Nucleus accumbens (tissue), 56 donors: ENCODE data around the gene C6.
"Not testable (repeated sequence)": the region's sequence is repeated elsewhere in the genome, so short reads cannot be mapped to it uniquely, and the experiment has no call there.

Experiments
- DNase-seq, 56 donors: peaks; one replicate each; lab custom pipeline; 2025; lab: John Stamatoyannopoulos, UW

The C6 gene

DNA sequence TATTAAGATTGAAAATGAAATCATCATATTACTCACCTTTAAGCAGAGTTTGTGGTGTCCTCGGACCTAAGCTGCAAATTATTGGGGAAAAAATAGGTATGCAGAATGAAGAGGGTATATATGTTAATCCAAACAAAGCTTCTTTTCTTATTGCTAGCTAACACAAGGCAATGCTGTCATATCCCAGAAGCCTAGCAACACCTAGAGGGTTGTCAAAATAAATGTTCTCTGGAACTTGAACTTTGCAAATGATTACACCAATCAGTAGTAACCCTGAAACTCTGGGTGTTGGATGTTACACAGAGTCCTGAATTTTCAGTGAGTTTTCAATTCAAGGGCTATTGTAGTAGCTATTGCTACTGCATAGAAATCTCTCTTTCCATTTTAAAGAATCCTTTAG is at the start of gene C6:
TSS of gene C6 (minus strand) at position 193 of the 400 bp plus-strand sequence. CDS start 10,302 bp downstream, outside the sequence.
- DNase-seq = no peak

DNA sequence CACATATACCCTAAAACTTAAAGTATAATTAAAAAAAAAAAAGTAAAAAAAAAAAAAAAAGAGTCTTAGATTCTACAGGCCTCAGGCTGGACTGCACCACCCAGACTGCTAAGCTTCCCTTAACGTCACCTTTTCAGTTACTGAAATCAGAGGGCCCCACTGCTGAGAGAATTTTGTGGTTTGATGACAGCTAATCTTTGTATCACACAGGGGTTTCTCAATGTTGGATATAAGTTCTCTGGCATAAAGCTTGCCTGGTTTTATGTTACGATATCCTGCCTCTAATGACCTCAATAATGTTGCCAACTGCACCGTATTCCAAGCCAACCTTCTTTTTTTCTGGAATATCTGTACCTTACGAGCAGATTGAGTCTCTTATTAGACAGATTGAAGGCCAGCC is 43.1 kb upstream of the C6 start:
- DNase-seq = no peak

DNA sequence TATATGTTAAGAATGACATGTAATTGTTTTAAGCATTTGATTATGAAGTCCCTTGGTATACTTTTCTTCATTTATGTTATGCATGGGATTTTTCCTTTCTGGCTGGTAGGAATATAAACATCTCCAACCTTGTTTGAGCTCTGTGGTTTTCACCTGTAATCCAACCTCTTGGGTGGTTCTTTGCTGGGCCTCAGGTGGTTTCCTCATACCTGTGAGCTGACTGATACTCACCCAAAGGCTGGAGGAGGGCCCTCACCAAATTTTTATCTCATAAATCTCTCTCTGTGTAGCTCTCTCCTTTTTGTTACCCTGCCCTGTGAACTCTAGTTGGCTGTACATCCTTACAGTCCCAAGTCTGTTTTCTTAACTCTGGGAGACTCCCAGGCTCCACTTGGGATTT is 39.8 kb upstream of the C6 start:
- no peak for DNase-seq

DNA sequence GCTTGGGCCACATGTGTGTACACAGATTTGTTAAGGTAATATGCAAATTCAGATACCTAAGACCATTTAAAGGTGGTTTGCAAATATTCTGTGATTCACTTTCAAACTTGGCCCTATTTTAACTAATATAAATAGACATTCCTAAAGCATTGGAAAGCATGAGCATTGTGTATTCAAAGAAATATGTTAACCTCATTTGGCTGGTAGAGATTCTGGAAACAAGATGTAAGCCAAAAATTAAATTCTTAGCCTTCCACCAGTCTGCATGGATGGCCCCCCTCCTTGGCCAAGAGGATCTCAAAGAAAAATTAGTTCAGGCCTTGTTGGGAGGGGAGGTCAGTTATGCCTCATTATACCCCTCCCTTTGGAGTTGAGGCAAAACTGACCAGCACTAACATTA is 38.7 kb upstream of the C6 start:
- DNase-seq = no peak

DNA sequence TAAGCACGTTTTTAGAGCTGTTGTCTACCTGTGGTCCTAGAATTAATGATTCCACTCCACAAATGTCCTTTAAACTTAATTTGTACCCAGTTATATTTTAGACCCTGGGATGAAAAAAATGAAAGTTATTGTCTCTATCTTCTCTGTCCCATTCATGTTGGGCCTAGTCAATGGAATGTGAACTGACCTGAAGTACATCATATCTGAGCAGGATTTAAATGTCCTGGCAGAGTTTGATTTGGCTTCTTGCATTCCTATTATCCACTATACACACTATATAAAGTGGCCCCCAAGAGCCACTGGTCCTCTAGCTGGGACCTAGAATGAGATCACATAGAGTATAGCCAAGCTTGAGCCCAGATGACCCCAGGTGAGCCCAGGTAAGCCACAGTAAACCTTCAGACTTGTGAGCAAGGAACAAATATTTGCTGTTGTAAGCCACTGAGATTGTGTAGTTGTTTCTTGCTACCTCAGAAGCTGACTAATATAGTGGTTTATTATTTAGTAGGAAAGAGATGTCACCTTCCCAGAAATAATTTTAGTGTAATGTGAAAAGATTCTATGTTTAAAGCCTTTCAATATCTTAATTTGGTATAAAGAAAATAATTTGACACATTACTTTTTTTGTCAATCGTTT is 37.1 kb upstream of the C6 start:
- no peak for DNase-seq

DNA sequence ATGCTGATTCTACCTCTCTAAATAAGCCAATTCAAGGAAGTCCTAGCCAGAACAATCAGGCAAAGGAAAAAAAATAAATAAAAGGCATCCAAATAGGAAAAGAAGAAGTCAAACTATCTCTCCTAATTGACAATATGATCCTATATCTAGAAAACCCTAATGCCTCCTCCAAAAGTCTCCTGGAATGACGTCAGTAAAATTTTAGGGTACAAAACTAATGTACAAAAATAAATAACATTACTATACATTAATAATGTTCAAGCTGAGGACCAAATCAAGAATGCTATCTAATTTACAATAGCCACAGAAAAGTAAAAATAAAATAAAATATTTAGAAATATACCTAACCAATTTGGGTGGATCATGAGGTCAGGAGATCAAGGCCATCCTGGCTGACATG is 33.8 kb upstream of the C6 start:
- no peak for DNase-seq

DNA sequence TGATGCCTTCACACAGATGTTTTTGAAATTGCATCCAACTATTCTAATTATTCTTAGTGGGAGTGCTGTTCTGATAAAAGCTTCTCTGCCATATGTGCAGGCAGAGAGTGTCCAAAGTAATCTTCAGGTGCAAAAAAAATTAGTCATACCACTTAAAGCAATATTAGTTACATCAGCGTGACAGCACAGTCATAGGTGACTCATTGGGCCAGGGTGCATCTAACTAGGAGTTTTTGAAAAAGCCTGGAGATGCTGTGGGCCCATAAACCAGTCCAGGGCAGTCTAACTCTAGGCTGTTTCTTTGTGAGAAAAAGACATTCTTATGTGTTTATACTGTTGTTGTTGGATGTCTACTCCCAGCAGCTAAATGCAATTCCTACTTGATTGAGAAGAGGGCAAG is 33.0 kb upstream of the C6 start:
- DNase-seq = peak in 8 of 56 donors; percentile 0 to 36 (median 6)

DNA sequence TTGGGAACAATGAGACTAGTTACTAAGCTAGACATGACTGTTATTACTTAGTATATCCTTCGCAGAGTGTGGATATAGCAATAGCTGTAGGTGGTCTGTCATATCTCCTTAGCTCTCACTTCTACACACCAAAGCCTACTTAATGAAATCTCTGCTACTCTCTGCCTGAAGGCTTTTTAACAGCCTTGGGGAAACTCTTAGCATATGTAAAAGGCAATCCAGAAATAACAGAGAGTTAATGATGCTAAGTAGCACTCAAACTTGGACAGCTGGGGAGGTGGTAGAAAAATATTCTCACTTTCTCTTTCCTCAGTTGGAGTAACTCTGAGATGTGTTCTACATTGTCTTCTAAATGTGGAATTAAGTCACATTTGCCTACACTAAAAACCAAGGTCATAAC is 30.2 kb upstream of the C6 start:
- no peak for DNase-seq

DNA sequence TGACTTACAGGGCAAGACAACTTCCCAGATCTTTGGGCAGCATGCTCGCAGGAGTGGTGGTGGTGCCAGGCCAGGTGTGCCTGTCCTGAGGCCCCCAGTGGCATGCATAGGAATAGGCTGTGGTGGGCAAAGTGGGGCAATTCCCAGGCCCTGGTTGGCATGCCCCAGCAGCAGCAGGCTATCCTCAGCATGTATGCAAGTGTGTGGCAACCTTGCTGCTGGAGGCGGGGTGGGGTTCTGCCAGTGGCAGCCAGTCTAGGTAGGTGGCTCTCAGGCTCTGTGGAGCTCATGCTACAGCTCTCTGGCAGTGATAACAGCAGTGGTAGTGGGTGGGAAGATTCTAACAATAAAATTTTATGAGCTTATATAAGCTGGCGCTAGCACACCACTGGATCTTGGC is 27.7 kb upstream of the C6 start:
- DNase-seq = no peak

DNA sequence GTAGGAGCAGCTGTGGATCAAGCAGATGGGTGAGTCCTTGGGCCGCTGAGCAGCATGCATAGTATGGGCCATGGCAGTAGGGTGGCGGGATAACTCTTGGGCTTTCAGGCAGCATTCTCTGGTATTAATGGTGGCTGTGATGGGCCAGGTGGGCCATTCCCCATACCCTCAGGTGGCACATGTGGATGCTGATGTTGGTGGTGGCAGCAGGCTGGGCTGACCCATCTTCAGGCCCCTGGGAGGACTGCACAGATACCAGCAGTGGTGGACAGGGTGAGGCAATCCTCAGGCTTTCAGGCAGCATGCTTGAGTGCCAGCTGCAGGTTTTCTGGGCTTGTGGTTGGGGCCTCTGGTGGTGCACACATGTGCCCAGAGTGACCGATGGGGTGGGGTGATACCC is 27.1 kb upstream of the C6 start:
- no peak for DNase-seq

DNA sequence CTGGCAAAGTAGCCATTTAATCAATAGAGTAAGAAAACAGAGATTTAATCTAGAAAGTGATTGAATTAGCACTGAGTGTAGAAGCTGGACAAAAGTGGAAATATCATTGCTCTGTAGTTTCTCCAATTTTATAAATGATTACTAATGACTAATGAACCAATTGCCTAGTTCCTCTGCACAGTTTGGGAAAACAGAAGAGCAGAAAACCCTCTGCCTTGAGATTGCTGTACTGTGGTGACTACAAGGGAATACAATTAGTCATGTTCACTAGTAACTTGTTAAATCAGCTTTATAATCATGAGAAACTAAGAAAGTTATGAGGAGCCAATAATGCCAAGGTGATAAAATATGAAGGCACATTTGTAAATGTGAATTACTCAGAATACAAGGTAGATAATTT is 21.1 kb upstream of the C6 start:
- no peak for DNase-seq

DNA sequence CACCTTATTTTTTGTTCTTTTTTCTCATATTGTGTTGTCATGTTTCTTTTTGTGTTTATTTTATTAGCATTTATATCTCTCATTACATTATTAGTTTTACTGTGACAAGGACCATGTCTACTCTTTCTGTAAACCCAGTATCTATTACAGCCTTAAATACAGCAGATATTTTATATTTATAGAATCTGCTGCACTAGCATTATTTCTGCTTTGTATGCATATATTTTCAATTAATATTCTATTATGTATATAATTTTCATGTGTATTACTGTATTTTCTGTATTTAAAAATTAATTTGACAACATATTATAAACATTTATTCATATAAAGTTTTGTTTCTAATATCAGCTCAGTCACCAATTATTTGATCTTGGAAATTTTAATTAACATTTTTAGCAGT is 19.5 kb upstream of the C6 start:
- DNase-seq = no peak

DNA sequence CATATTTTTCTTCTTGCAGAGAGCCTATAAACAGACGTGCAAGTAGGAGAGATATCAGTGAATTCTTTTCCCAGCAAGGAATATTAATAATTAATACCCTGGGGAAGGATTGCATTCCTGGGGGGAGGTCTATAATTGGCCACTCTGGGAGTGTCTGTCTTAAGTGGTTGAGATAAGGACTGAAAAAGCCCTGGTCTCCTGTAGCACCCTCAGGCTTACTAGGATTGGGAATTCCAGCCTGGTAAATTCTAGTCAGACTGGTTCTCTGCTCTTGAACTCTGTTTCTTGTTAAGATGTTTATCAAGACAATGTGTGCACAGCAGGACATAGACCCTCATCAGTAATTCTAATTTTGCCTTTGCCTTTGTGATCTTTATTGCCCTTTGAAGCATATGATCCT is 16.9 kb upstream of the C6 start:
- not testable (repeated sequence) for DNase-seq

DNA sequence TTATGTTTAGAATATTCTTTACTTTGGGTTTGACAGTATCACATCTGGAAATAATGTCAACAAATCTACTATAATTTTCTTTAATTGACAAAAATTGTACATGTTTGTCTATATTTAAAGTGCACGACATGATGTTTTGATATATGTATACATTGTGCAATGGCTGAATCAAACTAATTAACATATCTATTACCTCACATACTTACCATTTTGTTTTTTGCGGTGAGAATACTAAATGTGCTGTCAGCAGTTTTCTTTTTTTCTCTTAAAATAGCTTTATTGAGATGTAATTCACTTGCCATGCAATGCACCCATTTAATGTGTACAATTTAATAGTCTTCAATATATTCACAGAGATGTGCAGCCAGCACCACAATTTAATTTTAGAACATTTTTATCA is 10.6 kb upstream of the C6 start:
- no peak for DNase-seq

DNA sequence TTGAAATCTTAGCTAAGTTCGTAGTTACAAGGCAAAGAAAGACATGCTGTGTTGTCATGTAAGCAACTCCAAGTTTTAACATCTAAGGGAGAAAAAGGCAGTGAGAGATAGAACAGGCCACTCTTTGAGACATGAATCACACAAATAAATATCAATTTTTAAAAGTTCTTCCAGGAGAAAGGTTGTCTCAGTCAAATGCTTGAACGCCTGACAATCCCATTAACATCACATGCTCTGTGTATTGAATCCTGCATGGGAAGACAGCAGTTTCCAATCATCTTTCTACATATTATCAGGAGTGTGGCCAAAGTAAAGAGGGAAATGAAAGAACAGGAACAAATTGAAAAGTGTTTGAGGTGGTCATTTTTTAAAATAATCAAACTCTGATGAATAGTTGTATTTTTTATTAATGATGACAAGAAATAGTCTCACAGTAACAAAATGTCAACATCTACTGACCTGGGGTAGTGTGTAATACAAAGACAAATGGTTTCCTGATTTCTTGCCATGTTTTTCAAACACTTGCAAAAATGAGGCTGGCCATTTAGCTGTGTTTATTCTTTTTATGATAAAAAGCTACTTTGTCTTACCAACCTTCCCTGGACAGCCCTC is 6.4 kb upstream of the C6 start:
- no peak for DNase-seq

DNA sequence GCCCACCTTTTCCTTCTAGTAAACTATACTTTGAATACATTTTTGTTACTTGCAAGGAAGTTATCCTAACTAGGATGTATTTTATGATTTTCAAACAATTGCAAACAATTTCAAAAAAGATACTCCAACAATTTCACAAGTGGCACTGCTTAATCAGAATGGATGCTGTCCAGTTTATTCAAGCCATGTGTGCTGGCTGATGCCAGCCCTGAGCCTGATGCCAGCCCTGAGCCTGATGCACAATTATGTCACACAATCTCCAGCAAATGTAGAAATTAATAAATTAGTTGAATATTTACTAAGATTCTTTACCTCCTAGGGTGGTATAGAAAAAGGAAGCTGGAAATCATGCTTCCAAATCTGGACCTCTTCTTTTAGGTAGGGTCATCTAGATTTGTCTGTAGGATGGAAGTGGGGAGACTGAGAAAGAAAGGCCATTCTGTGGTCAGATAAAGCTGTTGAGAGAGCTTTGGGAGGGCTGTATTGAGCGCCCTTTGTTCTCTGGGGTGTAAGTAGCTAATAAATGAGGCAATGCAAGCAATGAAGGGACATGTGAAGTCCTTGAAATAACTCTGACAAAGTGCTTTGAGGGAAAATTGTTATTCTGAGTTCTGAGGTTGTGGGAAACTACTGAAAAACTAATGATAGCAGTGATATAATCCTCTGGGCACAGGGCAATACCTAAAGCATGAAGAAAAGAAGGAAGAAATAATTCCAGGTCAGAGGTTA is 5.8 kb upstream of the C6 start:
- DNase-seq = no peak

DNA sequence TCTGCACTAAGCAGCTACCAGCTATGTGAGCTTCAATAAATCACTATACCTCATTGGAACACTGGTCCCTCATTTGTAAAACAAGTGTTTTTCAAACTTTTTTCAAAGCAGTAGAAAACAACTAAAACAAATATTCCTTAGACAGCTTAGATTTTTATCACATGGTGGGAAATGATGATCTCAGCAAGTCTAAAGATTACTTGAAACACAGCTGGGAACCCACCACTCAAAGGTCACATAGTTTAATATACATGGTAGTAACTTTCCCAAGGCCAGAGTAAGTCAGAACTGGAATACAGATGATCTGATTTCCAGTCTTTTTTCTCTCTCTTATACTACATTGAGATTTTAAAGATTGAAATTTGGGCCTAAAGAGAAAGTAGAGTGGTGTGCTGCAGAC is 850 bp upstream of the C6 start:
- DNase-seq = no peak

DNA sequence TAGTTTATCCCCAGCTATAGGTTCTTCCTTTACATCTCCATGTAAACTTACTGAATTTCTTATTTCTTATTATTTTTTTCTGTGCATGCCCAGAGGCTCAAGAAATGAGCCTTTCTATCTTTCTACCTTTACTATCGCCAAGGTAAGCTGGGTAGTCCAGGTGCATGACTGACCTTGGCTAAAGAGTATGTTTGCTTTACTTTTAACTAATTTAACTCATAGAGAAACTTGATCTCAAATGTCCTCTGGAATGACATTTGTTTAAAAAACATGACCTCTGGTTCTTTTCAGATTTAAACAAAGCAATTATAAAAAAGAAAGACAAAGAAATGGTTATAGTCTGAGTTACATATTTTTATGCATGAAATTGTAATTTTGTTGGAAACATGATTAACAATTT is 397 bp downstream of the C6 start:
- DNase-seq = no peak

DNA sequence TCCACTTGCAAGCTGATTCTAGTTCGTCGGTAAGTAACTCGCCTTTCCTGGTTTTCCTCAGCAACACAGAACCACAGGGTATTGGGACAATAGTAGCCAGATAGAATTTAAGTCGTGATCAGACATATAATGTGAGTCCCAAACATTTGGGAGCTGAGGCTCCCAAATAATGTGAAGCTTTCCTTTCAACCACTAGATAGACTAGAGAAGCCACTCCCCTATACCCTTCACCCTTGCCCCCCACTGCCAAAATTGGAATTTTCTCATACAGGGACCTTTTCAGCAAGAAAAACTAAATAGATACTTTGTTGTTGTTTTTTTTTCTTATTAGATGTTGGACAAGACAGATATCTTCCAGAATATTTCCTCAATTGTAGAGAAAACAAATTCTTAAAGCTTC is 1.9 kb downstream of the C6 start:
- DNase-seq = no peak

DNA sequence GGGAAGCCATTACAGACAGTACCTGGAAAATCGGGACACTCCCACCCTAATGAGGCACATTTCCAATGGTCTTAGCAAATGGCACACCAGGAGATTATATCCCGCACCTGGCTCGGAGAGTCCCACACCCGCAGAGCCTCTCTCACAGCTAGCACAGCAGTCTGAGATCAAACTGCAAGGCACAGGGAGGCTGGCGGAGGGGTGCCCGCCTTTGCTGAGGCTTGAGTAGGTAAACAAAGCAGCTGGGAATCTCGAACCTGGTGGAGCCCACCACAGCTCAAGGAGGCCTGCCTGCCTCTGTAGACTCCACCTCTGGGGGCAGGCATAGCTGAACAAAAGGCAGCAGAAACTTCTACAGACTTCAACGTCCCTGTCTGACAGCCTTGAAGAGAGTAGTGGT is 7.9 kb downstream of the C6 start:
- DNase-seq = not testable (repeated sequence)

DNA sequence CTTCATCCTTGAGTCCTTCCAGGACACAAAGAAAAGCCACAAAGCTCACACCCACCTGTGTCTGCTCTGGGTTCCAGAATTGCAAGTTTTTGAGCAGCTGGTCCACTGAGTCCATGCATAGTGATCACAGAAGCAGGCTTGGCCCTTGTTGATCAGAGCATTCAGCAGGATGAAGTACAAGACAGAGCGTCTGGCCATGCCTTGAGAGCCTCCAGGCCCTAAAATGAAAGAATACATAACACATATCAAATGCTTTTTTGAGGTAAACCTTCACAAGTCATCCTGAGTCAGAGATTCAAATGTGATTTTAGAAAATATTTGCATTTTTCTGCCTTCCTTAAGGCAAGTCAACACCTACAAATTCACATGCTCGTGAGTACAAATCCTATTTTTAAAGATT is 10.3 kb downstream of the C6 start:
- DNase-seq = no peak

DNA sequence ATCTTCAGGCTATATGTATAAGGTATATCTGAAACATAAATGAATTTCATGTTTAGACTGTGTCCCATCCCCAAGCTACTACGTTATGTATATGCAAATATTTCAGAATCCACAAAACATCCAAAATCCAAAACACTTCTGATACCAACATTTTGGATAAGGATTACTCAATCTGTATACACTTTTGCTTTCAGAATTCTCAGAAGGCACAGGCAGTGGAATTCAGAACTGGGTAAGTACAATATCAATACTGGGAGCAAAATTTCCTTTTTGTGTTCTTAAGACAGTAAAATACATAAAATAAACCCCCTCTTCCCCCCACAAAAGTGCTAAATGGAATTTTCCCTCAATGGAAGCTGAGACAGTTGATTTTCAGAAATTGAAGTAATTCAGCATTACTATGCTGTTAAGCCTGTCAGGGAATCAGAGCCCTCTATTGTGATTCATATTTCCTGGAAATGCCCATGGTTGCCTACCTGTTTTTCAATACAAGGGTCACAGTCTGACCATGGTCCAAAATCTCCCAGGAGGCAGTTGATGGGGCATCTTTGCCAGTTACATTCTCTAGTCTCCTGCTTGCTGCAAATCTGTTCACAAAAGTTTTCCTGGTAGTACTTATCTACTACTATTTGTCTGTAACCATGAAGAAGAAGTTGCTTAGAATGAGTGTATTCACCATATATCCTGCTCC is 12.1 kb downstream of the C6 start:
- no peak for DNase-seq
